Effector CD8-positive, alpha-beta T cell (primary cell): ENCODE data around the gene EME2.

Experiments used
- DNase-seq: peaks from one replicate; lab custom pipeline; 2025; lab: John Stamatoyannopoulos, UW

The EME2 gene

GRCh38 chr16:1766701-1767100 lies 5.9 kb upstream of the EME2 start:
- DNase-seq, result no peak

- DNase-seq, result no peak
These were observed 5.3 kb upstream of the EME2 start for GRCh38 chr16:1767116-1767994.

GRCh38 chr16:1768061-1768766 lies 4.4 kb upstream of the EME2 start:
- no peak for DNase-seq

- DNase-seq, result no peak
These were observed 3.7 kb upstream of the EME2 start for GRCh38 chr16:1768767-1769401.

- DNase-seq, result no peak
These were observed 3.0 kb upstream of the EME2 start for GRCh38 chr16:1769402-1770300.

- DNase-seq, result peak; percentile 10
These were observed 2.1 kb upstream of the EME2 start for GRCh38 chr16:1770328-1771187.

GRCh38 chr16:1771188-1771863 lies 1.3 kb upstream of the EME2 start, which contains the start of gene NME3:
TSS of gene NME3 (minus strand) at chr16:1771543. CDS start at chr16:1771534, 9 bp downstream.
- peak; percentile 43 for DNase-seq

GRCh38 chr16:1771864-1772361 lies 697 bp upstream of the EME2 start:
- no peak for DNase-seq

- peak; percentile 65 for DNase-seq
These were observed 495 bp downstream of the EME2 start, which contains the start of gene MRPS34 for GRCh38 chr16:1772908-1773702. TSS of gene MRPS34 (minus strand) at chr16:1773134. CDS start at chr16:1773119, 15 bp downstream.

- no peak for DNase-seq
These were observed 1.3 kb downstream of the EME2 start for GRCh38 chr16:1773703-1774447.

- DNase-seq, result no peak
These were observed 1.8 kb downstream of the EME2 start for GRCh38 chr16:1774448-1774780.

- DNase-seq, result no peak
These were observed 2.6 kb downstream of the EME2 start for GRCh38 chr16:1775006-1775845.

- DNase-seq, result no peak
These were observed 3.4 kb downstream of the EME2 start for GRCh38 chr16:1775846-1776671.

- DNase-seq, result no peak
These were observed 4.0 kb downstream of the EME2 start for GRCh38 chr16:1776672-1776955.

GRCh38 chr16:1776991-1777374 lies 4.4 kb downstream of the EME2 start:
- DNase-seq, result no peak

- no peak for DNase-seq
These were observed 5.0 kb downstream of the EME2 start for GRCh38 chr16:1777375-1778199.
